ENCODE results near the gene DCN. TPM values are rescaled to one million over a fixed set of nuclear protein-coding genes. Genes with fewer than 3 reads are reported as not detected.

DCN gene
- total RNA-seq, 1 experiment from 2014 or later = 0.95 TPM

- Histone ChIP-seq H3K4me1 (peaks cover 6% of the 10 kb centered on the region; the same call in 1 of the 2 replicates), H3K4me3 (ENCODE audit: low read depth, low read length) (no peak overlapping the region), H3K27me3 (replicated peaks; ENCODE audit: control insufficient read depth, insufficient read depth, low read length) (no peaks in the 10 kb centered on the region), H3K36me3 (ENCODE audit: control insufficient read depth, insufficient read depth, low read length) (no peaks in the 10 kb centered on the region), H3K9me3 (no peaks in the 10 kb centered on the region)
- no peak for TF ChIP-seq CTCF (IDR thresholded peaks at IDR 0.05; ENCODE audit: insufficient read depth in 1 of 2, low read depth in 1 of 2, low read length in 1 of 2, severe bottlenecking in 1 of 2, unreplicated experiment in 1 of 2)
- no peaks in the 10 kb centered on the region for H3K9me3 Mint-ChIP-seq (ENCODE audit: unreplicated experiment)
- H3K4me3 Mint-ChIP-seq (ENCODE audit: unreplicated experiment) = no peak overlapping the region
- POLR2A ChIA-PET = no interaction called here
- no peaks in the 10 kb centered on the region for H3K36me3 Mint-ChIP-seq (ENCODE audit: insufficient read depth, unreplicated experiment)
- DNase-seq = no peak
- no peaks in the 10 kb centered on the region for H3K27me3 Mint-ChIP-seq (ENCODE audit: insufficient read depth, unreplicated experiment)
- intact Hi-C loops (cut with micrococcal nuclease; ENCODE audit: unreplicated experiment) = loop anchor here (1.0 kb wide), 2 partner anchors 131 to 246 kb away; no protein-coding TSS in a partner anchor
- H3K27ac Mint-ChIP-seq (ENCODE audit: unreplicated experiment) = no peak overlapping the region
- peaks cover 6% of the 10 kb centered on the region for H3K4me1 Mint-ChIP-seq (ENCODE audit: low read depth, unreplicated experiment)
- CTCF ChIA-PET = no interaction called here
- BruUV-seq (replicated peaks) = no TSS peak
These were observed 72.9 kb downstream of the DCN start for GRCh38 chr12:91109581-91110310.

GRCh38 chr12:91109148-91109564, 73.5 kb downstream of the DCN start:
- ChIA-PET CTCF (no interaction called here), POLR2A (no interaction called here)
- Histone ChIP-seq H3K36me3 (ENCODE audit: control insufficient read depth, insufficient read depth, low read length) (no peaks in the 10 kb centered on the region), H3K4me1 (peaks cover 6% of the 10 kb centered on the region; the same call in 1 of the 2 replicates), H3K27me3 (replicated peaks; ENCODE audit: control insufficient read depth, insufficient read depth, low read length) (no peaks in the 10 kb centered on the region), H3K9me3 (no peaks in the 10 kb centered on the region), H3K4me3 (ENCODE audit: low read depth, low read length) (no peak overlapping the region)
- peak; percentile 62 to 65 for TF ChIP-seq CTCF (IDR thresholded peaks at IDR 0.05; ENCODE audit: insufficient read depth in 1 of 2, low read depth in 1 of 2, low read length in 1 of 2, severe bottlenecking in 1 of 2, unreplicated experiment in 1 of 2)
- H3K36me3 Mint-ChIP-seq (ENCODE audit: insufficient read depth, unreplicated experiment) = no peaks in the 10 kb centered on the region
- no peak overlapping the region for H3K27ac Mint-ChIP-seq (ENCODE audit: unreplicated experiment)
- H3K4me1 Mint-ChIP-seq (ENCODE audit: low read depth, unreplicated experiment) = peaks cover 6% of the 10 kb centered on the region
- H3K4me3 Mint-ChIP-seq (ENCODE audit: unreplicated experiment) = no peak overlapping the region
- no TSS peak for BruUV-seq (replicated peaks)
- intact Hi-C loops (cut with micrococcal nuclease; ENCODE audit: unreplicated experiment) = loop anchor here (1.0 kb wide), 2 partner anchors 131 to 246 kb away; no protein-coding TSS in a partner anchor
- H3K27me3 Mint-ChIP-seq (ENCODE audit: insufficient read depth, unreplicated experiment) = no peaks in the 10 kb centered on the region
- no peaks in the 10 kb centered on the region for H3K9me3 Mint-ChIP-seq (ENCODE audit: unreplicated experiment)
- DNase-seq = peak; percentile 47 to 74

- POLR2A ChIA-PET = no interaction called here
These were observed 74.3 kb downstream of the DCN start for GRCh38 chr12:91108196-91108755.

More at GRCh38 chr12:91108196-91108755, 74.3 kb downstream of the DCN start:
- CTCF ChIA-PET = interaction anchor here (0.6 kb wide), 1 partner anchor 850 kb away, joined by 3 read pairs; no protein-coding TSS in a partner anchor
- intact Hi-C loops (cut with micrococcal nuclease; ENCODE audit: unreplicated experiment) = no loop called here
- Histone ChIP-seq H3K36me3 (ENCODE audit: control insufficient read depth, insufficient read depth, low read length) (no peaks in the 10 kb centered on the region), H3K27me3 (replicated peaks; ENCODE audit: control insufficient read depth, insufficient read depth, low read length) (no peaks in the 10 kb centered on the region), H3K9me3 (no peaks in the 10 kb centered on the region), H3K4me1 (peaks cover 6% of the 10 kb centered on the region; the same call in 1 of the 2 replicates), H3K4me3 (ENCODE audit: low read depth, low read length) (no peak overlapping the region)
- no peaks in the 10 kb centered on the region for H3K27me3 Mint-ChIP-seq (ENCODE audit: insufficient read depth, unreplicated experiment)
- H3K4me3 Mint-ChIP-seq (ENCODE audit: unreplicated experiment) = no peak overlapping the region
- H3K4me1 Mint-ChIP-seq (ENCODE audit: low read depth, unreplicated experiment) = peaks cover 6% of the 10 kb centered on the region
- BruUV-seq (replicated peaks) = no TSS peak
- no peak overlapping the region for H3K27ac Mint-ChIP-seq (ENCODE audit: unreplicated experiment)
- H3K9me3 Mint-ChIP-seq (ENCODE audit: unreplicated experiment) = no peaks in the 10 kb centered on the region
- no peak for TF ChIP-seq CTCF (IDR thresholded peaks at IDR 0.05; ENCODE audit: insufficient read depth in 1 of 2, low read depth in 1 of 2, low read length in 1 of 2, severe bottlenecking in 1 of 2, unreplicated experiment in 1 of 2)
- H3K36me3 Mint-ChIP-seq (ENCODE audit: insufficient read depth, unreplicated experiment) = no peaks in the 10 kb centered on the region
- no peak for DNase-seq

Measured in Caco-2 (cell line).